Amniotic stem cell (primary cell): ENCODE data around the gene NELFB.
"Not testable (repeated sequence)": the region's sequence is repeated elsewhere in the genome, so short reads cannot be mapped to it uniquely, and the experiment has no call there.

Source experiments
- DNase-seq: peaks from one replicate; lab custom pipeline; 2025; lab: John Stamatoyannopoulos, UW

Gene NELFB

GRCh38 chr9:137247135-137247915 lies 7.8 kb upstream of the NELFB start:
- DNase-seq, result no peak

- DNase-seq, result no peak
Measured at GRCh38 chr9:137247916-137248175, 7.3 kb upstream of the NELFB start.

GRCh38 chr9:137250329-137251193 lies 4.6 kb upstream of the NELFB start:
- no peak for DNase-seq

- no peak for DNase-seq
Measured at GRCh38 chr9:137251194-137251461, 4.0 kb upstream of the NELFB start, which contains the start of gene STPG3. Gene STPG3 (plus strand): TSS chr9:137251286. CDS start chr9:137251287, 1 bp downstream.

- DNase-seq, result no peak
Measured at GRCh38 chr9:137251490-137252268, 3.4 kb upstream of the NELFB start.

GRCh38 chr9:137252555-137253506 lies 2.3 kb upstream of the NELFB start:
- DNase-seq, result no peak

- DNase-seq, result no peak
Measured at GRCh38 chr9:137253717-137254623, 1.2 kb upstream of the NELFB start.

GRCh38 chr9:137255448-137256114 lies 454 bp downstream of the NELFB start:
- DNase-seq, result no peak

GRCh38 chr9:137256362-137256761 lies 1.2 kb downstream of the NELFB start:
- no peak for DNase-seq

GRCh38 chr9:137256856-137257255 lies 1.7 kb downstream of the NELFB start:
- DNase-seq, result no peak

- DNase-seq, result not testable (repeated sequence)
Measured at GRCh38 chr9:137262173-137262908, 7.2 kb downstream of the NELFB start.

- DNase-seq, result no peak
Measured at GRCh38 chr9:137262909-137263285, 7.8 kb downstream of the NELFB start.

- DNase-seq, result no peak
Measured at GRCh38 chr9:137263506-137263905, 8.4 kb downstream of the NELFB start.

- DNase-seq, result no peak
Measured at GRCh38 chr9:137264067-137264466, 8.9 kb downstream of the NELFB start.

- no peak for DNase-seq
Measured at GRCh38 chr9:137265496-137266161, 10.5 kb downstream of the NELFB start.

- no peak for DNase-seq
Measured at GRCh38 chr9:137266162-137266527, 11.0 kb downstream of the NELFB start.

GRCh38 chr9:137266585-137267453 lies 11.7 kb downstream of the NELFB start:
- no peak for DNase-seq

GRCh38 chr9:137267933-137268355 lies 12.8 kb downstream of the NELFB start:
- no peak for DNase-seq
